ENCODE measurements around the gene ARL13B.

- TF ChIP-seq, protein P1, sequence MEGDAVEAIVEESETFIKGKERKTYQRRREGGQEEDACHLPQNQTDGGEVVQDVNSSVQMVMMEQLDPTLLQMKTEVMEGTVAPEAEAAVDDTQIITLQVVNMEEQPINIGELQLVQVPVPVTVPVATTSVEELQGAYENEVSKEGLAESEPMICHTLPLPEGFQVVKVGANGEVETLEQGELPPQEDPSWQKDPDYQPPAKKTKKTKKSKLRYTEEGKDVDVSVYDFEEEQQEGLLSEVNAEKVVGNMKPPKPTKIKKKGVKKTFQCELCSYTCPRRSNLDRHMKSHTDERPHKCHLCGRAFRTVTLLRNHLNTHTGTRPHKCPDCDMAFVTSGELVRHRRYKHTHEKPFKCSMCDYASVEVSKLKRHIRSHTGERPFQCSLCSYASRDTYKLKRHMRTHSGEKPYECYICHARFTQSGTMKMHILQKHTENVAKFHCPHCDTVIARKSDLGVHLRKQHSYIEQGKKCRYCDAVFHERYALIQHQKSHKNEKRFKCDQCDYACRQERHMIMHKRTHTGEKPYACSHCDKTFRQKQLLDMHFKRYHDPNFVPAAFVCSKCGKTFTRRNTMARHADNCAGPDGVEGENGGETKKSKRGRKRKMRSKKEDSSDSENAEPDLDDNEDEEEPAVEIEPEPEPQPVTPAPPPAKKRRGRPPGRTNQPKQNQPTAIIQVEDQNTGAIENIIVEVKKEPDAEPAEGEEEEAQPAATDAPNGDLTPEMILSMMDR (IDR thresholded peaks at IDR 0.05; ENCODE audit: low read length): no peak
- no peak for TF ChIP-seq EZH2 (optimal IDR thresholded peaks at IDR 0.05; ENCODE audit: low read depth, low read length)
Measured at GRCh38 chr3:94070341-94070911, 90.5 kb downstream of the ARL13B start.
